ENCODE measurements around the gene PHF21A.

Gene PHF21A

GRCh38 chr11:46075928-46076327, 45.3 kb downstream of the PHF21A start:
- Histone ChIP-seq H3K4me3 (ENCODE audit: low read length) (no peak overlapping the region), H3K4me1 (ENCODE audit: control insufficient read depth, insufficient read depth, low read length) (no peaks in the 10 kb centered on the region), H3K36me3 (ENCODE audit: control insufficient read depth, insufficient read depth, low read length) (no peaks in the 10 kb centered on the region), H3K27ac (ENCODE audit: low read length) (no peak overlapping the region), H3K27me3 (ENCODE audit: control insufficient read depth, insufficient read depth, low read length) (no peaks in the 10 kb centered on the region), H3K9me3 (ENCODE audit: control insufficient read depth, insufficient read depth, low read length) (no peaks in the 10 kb centered on the region)
- no CpG with 5 or more reads among the region's 2 CpGs for WGBS (ENCODE audit: insufficient coverage, insufficient read length)
- DNase-seq (ENCODE audit: low read depth, low spot score), result no peak

DNA sequence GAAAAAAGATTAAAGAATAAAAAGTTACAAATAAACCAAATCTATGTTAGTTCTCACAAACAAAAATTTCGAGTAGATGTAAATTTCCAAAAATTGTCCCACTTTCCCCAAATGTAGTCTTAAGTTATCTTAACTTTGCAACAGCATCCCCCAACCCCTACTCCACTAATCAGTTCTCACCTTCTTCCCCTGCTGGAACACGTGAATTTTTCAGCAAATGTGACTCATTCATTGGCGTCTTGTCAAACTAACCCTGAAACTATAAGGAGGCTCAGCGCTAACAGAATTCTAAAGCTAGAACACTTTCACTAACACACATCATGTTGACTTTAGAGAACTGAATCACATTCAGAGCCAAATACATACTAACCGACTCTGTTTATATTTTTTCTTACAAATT, 46.1 kb downstream of the PHF21A start:
- Histone ChIP-seq H3K4me1 (ENCODE audit: control insufficient read depth, insufficient read depth, low read length) (no peaks in the 10 kb centered on the region), H3K4me3 (ENCODE audit: low read length) (no peak overlapping the region), H3K27ac (ENCODE audit: low read length) (no peak overlapping the region), H3K27me3 (ENCODE audit: control insufficient read depth, insufficient read depth, low read length) (no peaks in the 10 kb centered on the region), H3K9me3 (ENCODE audit: control insufficient read depth, insufficient read depth, low read length) (no peaks in the 10 kb centered on the region), H3K36me3 (ENCODE audit: control insufficient read depth, insufficient read depth, low read length) (no peaks in the 10 kb centered on the region)
- no peak for DNase-seq (ENCODE audit: low read depth, low spot score)
- WGBS (ENCODE audit: insufficient coverage, insufficient read length), result no CpG with 5 or more reads among the region's 5 CpGs

GRCh38 chr11:46073632-46074031, 47.6 kb downstream of the PHF21A start:
- Histone ChIP-seq H3K4me3 (ENCODE audit: low read length) (no peak overlapping the region), H3K27me3 (ENCODE audit: control insufficient read depth, insufficient read depth, low read length) (no peaks in the 10 kb centered on the region), H3K4me1 (ENCODE audit: control insufficient read depth, insufficient read depth, low read length) (no peaks in the 10 kb centered on the region), H3K36me3 (ENCODE audit: control insufficient read depth, insufficient read depth, low read length) (no peaks in the 10 kb centered on the region), H3K9me3 (ENCODE audit: control insufficient read depth, insufficient read depth, low read length) (no peaks in the 10 kb centered on the region), H3K27ac (ENCODE audit: low read length) (no peak overlapping the region)
- no CpG with 5 or more reads among the region's 1 CpG for WGBS (ENCODE audit: insufficient coverage, insufficient read length)
- no peak for DNase-seq (ENCODE audit: low read depth, low spot score)

DNA sequence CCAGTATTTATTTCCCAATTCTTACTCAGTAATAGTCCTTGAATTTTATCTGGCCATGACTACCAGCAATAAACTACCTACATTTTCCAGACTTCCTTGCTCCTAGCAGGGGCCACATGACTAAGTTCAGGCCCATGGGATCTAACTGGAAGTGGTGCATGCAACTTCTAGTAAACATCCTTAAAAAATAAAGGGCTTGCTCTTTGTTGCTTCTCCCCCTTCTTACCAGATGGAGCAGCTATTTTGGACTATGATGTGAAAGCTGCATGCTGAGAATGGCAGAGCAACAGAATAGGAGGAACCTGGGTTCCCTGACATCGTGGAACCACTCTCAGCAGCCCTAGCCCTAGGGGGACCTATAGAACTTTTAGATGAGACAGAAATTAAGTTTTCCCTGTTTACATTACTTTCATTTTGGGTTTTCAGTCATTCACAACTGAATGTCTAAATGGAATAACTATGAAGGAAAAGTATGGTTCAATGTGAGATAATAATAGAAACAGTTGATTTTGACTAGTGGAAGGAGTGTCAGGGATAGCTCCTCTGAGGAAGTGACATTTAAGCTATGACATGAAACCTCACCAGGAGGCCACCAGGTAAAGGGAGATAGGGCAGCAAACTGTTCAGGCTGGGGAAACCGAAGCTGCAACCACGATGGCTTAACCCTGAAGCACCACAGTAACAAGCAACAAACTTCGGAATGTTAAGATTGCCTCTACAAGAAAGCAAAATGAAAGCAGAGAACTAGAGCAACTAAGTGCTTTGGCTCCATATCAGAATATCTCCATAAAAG, 48.9 kb downstream of the PHF21A start:
- WGBS (ENCODE audit: insufficient coverage, insufficient read length), result no CpG with 5 or more reads among the region's 4 CpGs
- no peak for DNase-seq (ENCODE audit: low read depth, low spot score)
- Histone ChIP-seq H3K36me3 (ENCODE audit: control insufficient read depth, insufficient read depth, low read length) (no peaks in the 10 kb centered on the region), H3K4me1 (ENCODE audit: control insufficient read depth, insufficient read depth, low read length) (no peaks in the 10 kb centered on the region), H3K4me3 (ENCODE audit: low read length) (no peak overlapping the region), H3K27ac (ENCODE audit: low read length) (no peak overlapping the region), H3K9me3 (ENCODE audit: control insufficient read depth, insufficient read depth, low read length) (no peaks in the 10 kb centered on the region), H3K27me3 (ENCODE audit: control insufficient read depth, insufficient read depth, low read length) (no peaks in the 10 kb centered on the region)

GRCh38 chr11:46071091-46071490, 50.2 kb downstream of the PHF21A start:
- H3K4me1 ChIP-seq (ENCODE audit: control insufficient read depth, insufficient read depth, low read length), result no peaks in the 10 kb centered on the region
- H3K4me3 ChIP-seq (ENCODE audit: low read length), result no peak overlapping the region
- no CpG with 5 or more reads among the region's 1 CpG for WGBS (ENCODE audit: insufficient coverage, insufficient read length)
- H3K27me3 ChIP-seq (ENCODE audit: control insufficient read depth, insufficient read depth, low read length), result no peaks in the 10 kb centered on the region
- no peak for DNase-seq (ENCODE audit: low read depth, low spot score)
- H3K27ac ChIP-seq (ENCODE audit: low read length), result no peak overlapping the region
- no peaks in the 10 kb centered on the region for H3K9me3 ChIP-seq (ENCODE audit: control insufficient read depth, insufficient read depth, low read length)
- no peaks in the 10 kb centered on the region for H3K36me3 ChIP-seq (ENCODE audit: control insufficient read depth, insufficient read depth, low read length)

- H3K27ac ChIP-seq (ENCODE audit: low read length), result no peak overlapping the region
- no peak for DNase-seq (ENCODE audit: low read depth, low spot score)
- no peaks in the 10 kb centered on the region for H3K27me3 ChIP-seq (ENCODE audit: control insufficient read depth, insufficient read depth, low read length)
- H3K36me3 ChIP-seq (ENCODE audit: control insufficient read depth, insufficient read depth, low read length), result no peaks in the 10 kb centered on the region
- no CpG with 5 or more reads among the region's 3 CpGs for WGBS (ENCODE audit: insufficient coverage, insufficient read length)
- H3K4me3 ChIP-seq (ENCODE audit: low read length), result no peak overlapping the region
- H3K9me3 ChIP-seq (ENCODE audit: control insufficient read depth, insufficient read depth, low read length), result no peaks in the 10 kb centered on the region
- H3K4me1 ChIP-seq (ENCODE audit: control insufficient read depth, insufficient read depth, low read length), result no peaks in the 10 kb centered on the region
These were observed 51.7 kb downstream of the PHF21A start for GRCh38 chr11:46069595-46069994.

GRCh38 chr11:46066335-46066734, 54.9 kb downstream of the PHF21A start:
- no peak for DNase-seq (ENCODE audit: low read depth, low spot score)
- H3K27me3 ChIP-seq (ENCODE audit: control insufficient read depth, insufficient read depth, low read length), result no peaks in the 10 kb centered on the region
- H3K9me3 ChIP-seq (ENCODE audit: control insufficient read depth, insufficient read depth, low read length), result no peaks in the 10 kb centered on the region
- no peaks in the 10 kb centered on the region for H3K36me3 ChIP-seq (ENCODE audit: control insufficient read depth, insufficient read depth, low read length)
- H3K27ac ChIP-seq (ENCODE audit: low read length), result no peak overlapping the region
- WGBS (ENCODE audit: insufficient coverage, insufficient read length), result no CpG with 5 or more reads among the region's 4 CpGs
- H3K4me3 ChIP-seq (ENCODE audit: low read length), result no peak overlapping the region
- H3K4me1 ChIP-seq (ENCODE audit: control insufficient read depth, insufficient read depth, low read length), result no peaks in the 10 kb centered on the region

DNA sequence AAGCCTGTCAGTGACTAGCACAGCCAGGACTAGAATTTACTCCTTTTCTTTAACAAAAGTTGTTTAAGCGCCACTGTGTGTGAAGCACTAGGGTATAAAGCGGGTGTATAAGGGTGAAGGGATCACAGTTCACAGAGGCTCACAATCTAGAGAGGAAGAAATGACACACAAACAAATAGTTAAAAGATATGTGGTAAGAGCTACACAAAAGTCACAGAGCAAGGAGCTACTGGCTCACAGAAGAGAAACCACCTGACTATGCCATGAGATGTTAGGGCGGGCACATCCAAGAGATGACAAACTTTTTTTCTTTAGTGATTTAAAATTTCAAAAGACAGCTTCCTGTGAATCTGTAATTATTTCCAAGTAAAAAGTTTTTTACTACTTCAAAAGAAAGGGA, 55.6 kb downstream of the PHF21A start:
- no peak overlapping the region for H3K4me3 ChIP-seq (ENCODE audit: low read length)
- no peaks in the 10 kb centered on the region for H3K27me3 ChIP-seq (ENCODE audit: control insufficient read depth, insufficient read depth, low read length)
- DNase-seq (ENCODE audit: low read depth, low spot score), result no peak
- H3K4me1 ChIP-seq (ENCODE audit: control insufficient read depth, insufficient read depth, low read length), result no peaks in the 10 kb centered on the region
- H3K36me3 ChIP-seq (ENCODE audit: control insufficient read depth, insufficient read depth, low read length), result no peaks in the 10 kb centered on the region
- no peak overlapping the region for H3K27ac ChIP-seq (ENCODE audit: low read length)
- no CpG with 5 or more reads among the region's 3 CpGs for WGBS (ENCODE audit: insufficient coverage, insufficient read length)
- no peaks in the 10 kb centered on the region for H3K9me3 ChIP-seq (ENCODE audit: control insufficient read depth, insufficient read depth, low read length)

DNA sequence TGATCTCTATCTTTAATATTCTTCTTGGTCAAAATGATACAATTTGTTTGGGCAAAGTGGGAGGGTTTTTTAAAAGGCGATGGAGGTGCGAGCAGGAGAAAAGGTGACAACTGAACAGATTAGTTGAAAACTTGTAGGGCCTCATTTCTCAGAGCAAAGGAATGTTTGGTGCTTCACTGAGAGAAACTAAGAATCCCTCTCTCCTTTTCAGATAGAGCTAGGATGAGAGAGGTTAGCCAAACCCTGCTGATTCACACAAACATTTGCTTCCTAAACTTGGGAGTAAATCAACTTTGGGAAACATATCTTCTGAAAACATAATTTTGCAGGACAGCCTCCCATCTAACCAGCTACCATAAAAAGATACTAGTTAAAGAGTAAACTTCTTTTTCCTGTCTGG, 57.0 kb downstream of the PHF21A start:
- H3K27me3 ChIP-seq (ENCODE audit: control insufficient read depth, insufficient read depth, low read length), result no peaks in the 10 kb centered on the region
- no peak overlapping the region for H3K27ac ChIP-seq (ENCODE audit: low read length)
- H3K36me3 ChIP-seq (ENCODE audit: control insufficient read depth, insufficient read depth, low read length), result no peaks in the 10 kb centered on the region
- H3K4me3 ChIP-seq (ENCODE audit: low read length), result no peak overlapping the region
- no peak for DNase-seq (ENCODE audit: low read depth, low spot score)
- WGBS (ENCODE audit: insufficient coverage, insufficient read length), result no CpG with 5 or more reads among the region's 2 CpGs
- no peaks in the 10 kb centered on the region for H3K4me1 ChIP-seq (ENCODE audit: control insufficient read depth, insufficient read depth, low read length)
- no peaks in the 10 kb centered on the region for H3K9me3 ChIP-seq (ENCODE audit: control insufficient read depth, insufficient read depth, low read length)

DNA sequence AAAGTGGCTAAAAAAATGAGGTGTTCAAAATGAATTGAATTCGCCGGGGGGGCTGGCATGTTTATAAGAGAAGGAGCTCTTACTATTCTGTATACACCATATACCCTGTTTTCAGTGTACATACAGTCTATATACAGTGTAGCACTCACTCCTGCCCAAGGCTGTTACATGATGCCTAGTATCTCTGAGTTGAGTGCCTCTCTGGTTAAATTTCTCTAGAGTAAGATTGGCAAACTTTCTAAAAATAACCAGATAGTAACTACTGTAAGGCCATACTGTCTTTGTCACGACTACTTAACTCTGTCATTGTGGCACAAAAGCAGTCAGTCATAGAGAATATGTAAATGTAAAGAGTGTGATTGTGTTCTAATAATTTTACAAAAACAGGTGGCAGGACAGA, 58.1 kb downstream of the PHF21A start:
- Histone ChIP-seq H3K27ac (ENCODE audit: low read length) (no peak overlapping the region), H3K36me3 (ENCODE audit: control insufficient read depth, insufficient read depth, low read length) (no peaks in the 10 kb centered on the region), H3K27me3 (ENCODE audit: control insufficient read depth, insufficient read depth, low read length) (no peaks in the 10 kb centered on the region), H3K4me1 (ENCODE audit: control insufficient read depth, insufficient read depth, low read length) (no peaks in the 10 kb centered on the region), H3K4me3 (ENCODE audit: low read length) (no peak overlapping the region), H3K9me3 (ENCODE audit: control insufficient read depth, insufficient read depth, low read length) (no peaks in the 10 kb centered on the region)
- no CpG with 5 or more reads among the region's 3 CpGs for WGBS (ENCODE audit: insufficient coverage, insufficient read length)
- DNase-seq (ENCODE audit: low read depth, low spot score), result no peak

DNA sequence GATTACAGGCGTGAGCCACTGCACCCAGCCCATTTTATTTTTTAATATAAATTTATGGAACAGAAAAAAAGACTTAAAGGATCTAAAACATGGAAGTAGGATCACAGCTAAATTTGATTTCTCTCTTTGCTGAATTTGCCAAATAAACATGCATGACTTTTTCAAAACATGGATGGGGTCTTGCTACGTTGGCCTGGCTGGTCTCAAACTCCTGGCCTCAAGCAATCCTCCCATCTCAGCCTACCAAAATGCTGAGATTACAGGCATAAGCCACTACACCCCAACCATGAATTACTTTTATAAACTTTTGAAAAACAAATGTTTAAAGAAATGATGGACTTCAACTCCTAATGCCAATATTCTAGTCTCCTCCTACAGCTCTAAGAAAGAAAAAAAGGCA, 61.2 kb downstream of the PHF21A start:
- H3K4me3 ChIP-seq (ENCODE audit: low read length), result no peak overlapping the region
- H3K4me1 ChIP-seq (ENCODE audit: control insufficient read depth, insufficient read depth, low read length), result no peaks in the 10 kb centered on the region; the same call in 1 of the 2 replicates
- H3K27me3 ChIP-seq (ENCODE audit: control insufficient read depth, insufficient read depth, low read length), result no peaks in the 10 kb centered on the region
- H3K27ac ChIP-seq (ENCODE audit: low read length), result no peak overlapping the region
- no peak for DNase-seq (ENCODE audit: low read depth, low spot score)
- no peaks in the 10 kb centered on the region for H3K9me3 ChIP-seq (ENCODE audit: control insufficient read depth, insufficient read depth, low read length)
- no peaks in the 10 kb centered on the region for H3K36me3 ChIP-seq (ENCODE audit: control insufficient read depth, insufficient read depth, low read length)
- WGBS (ENCODE audit: insufficient coverage, insufficient read length), result no CpG with 5 or more reads among the region's 2 CpGs
